ENCODE results near the gene CHST2.

GRCh38 chr3:143155756-143156155, 36.2 kb downstream of the CHST2 start:
- TF ChIP-seq CTCF (IDR thresholded peaks at IDR 0.05) = no peak
- no peak for TF ChIP-seq EZH2 (IDR thresholded peaks at IDR 0.05)
- no peak for TF ChIP-seq EZH2phosphoT487 (IDR thresholded peaks at IDR 0.05)
